Measurements from ENCODE around the gene IL1R2.

IL1R2 gene

DNA sequence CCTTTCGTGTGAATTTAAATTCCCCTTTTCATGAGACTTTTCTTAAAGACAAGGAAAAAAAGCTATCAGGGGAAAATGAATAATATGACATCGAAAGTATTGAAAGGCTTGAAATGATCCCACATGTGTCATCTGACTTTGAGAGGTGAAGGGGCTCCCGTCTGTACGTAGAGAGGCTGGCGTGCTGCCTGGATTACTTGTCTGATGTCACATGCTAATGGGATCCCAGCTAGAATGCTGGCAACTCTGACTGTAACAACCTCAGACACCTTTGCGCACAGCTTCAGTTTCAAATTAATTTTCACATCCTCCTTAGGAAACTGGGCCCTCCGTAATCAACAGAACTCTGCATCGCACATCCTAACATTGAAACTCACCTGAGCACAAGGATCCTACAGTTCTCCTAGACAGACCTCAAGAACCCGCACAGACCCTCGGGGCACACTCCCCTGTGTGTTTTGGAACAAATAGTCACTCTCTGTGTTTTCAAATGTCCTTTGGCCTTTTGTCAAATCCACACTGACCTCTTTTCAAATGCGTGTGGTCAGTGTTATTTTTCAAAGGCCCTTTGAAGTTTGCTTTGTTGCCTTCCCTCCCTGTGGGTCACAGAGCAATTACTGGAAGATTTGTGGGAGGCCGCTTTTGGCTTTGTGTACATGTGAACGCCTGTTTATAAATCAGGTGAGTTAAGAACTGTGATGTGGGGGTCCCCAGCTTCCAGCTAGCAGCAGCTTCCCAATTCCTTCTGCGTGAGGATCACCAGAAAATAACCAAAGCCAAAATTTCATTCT, 65.9 kb downstream of the IL1R2 start:
- H3K36me3 ChIP-seq: no peaks in the 10 kb centered on the region
- no peak for DNase-seq
- H3K4me3 ChIP-seq (ENCODE audit: low read depth, low read length): no peak overlapping the region
- no peaks in the 10 kb centered on the region for H3K4me1 ChIP-seq
- H3K9me3 ChIP-seq: no peaks in the 10 kb centered on the region
- H3K27me3 ChIP-seq: no peaks in the 10 kb centered on the region
- TF ChIP-seq, protein P1, sequence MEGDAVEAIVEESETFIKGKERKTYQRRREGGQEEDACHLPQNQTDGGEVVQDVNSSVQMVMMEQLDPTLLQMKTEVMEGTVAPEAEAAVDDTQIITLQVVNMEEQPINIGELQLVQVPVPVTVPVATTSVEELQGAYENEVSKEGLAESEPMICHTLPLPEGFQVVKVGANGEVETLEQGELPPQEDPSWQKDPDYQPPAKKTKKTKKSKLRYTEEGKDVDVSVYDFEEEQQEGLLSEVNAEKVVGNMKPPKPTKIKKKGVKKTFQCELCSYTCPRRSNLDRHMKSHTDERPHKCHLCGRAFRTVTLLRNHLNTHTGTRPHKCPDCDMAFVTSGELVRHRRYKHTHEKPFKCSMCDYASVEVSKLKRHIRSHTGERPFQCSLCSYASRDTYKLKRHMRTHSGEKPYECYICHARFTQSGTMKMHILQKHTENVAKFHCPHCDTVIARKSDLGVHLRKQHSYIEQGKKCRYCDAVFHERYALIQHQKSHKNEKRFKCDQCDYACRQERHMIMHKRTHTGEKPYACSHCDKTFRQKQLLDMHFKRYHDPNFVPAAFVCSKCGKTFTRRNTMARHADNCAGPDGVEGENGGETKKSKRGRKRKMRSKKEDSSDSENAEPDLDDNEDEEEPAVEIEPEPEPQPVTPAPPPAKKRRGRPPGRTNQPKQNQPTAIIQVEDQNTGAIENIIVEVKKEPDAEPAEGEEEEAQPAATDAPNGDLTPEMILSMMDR (IDR thresholded peaks at IDR 0.05; ENCODE audit: low read depth, low read length): no peak

DNA sequence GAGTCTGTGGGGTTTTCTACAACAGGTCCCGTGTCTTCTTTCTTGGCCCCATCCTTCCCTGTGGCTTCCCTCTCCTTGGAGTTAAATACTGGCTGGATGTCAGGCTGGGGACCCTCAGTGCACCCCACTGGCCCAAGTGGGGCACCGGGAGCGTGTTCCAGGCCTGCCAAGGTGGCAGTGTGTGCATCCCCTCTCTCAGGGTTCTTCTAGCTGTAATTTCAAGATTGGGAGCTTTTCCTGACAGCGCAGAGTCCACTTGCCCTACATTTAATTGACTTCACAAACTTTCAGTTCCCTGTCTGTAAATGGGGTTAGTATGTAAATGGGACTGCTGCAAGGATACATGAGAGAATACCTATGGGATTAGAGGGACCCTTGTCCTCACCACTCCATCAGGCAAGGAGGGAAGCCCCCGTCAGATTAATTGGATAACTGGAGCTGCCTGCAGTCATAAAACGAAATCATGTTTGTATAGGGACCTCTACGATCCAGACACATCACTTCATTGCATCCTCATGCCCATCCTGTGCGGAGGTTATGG, 66.6 kb downstream of the IL1R2 start:
- Histone ChIP-seq H3K4me3 (ENCODE audit: low read depth, low read length) (no peak overlapping the region), H3K9me3 (no peaks in the 10 kb centered on the region), H3K27me3 (no peaks in the 10 kb centered on the region), H3K4me1 (peaks cover 3% of the 10 kb centered on the region), H3K36me3 (no peaks in the 10 kb centered on the region)
- DNase-seq: no peak
- TF ChIP-seq, protein P1 (IDR thresholded peaks at IDR 0.05; ENCODE audit: low read depth, low read length): no peak

DNA sequence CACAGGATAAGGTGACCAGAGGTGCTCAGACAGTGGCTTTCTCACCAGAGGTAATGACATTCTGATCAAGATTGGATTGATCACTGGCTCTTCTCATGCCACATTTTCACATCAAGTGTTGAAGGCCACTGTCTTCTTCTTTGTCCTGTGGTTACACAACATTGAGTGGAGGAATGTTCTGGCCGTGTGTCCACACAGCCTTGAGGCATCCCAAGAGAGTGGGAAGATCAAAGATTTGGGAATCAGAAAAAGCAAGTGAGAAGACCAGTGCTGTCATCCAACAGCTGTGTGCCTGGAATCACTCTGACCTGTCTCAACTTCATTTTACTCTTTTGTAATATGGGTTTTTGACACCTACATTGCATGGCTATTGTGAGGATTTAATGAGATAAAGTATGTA, 67.4 kb downstream of the IL1R2 start:
- no peak for DNase-seq
- Histone ChIP-seq H3K9me3 (no peaks in the 10 kb centered on the region), H3K36me3 (no peaks in the 10 kb centered on the region), H3K27me3 (no peaks in the 10 kb centered on the region), H3K4me1 (peaks cover 10% of the 10 kb centered on the region), H3K4me3 (ENCODE audit: low read depth, low read length) (no peak overlapping the region)
- TF ChIP-seq, protein P1 (IDR thresholded peaks at IDR 0.05; ENCODE audit: low read depth, low read length): no peak

DNA sequence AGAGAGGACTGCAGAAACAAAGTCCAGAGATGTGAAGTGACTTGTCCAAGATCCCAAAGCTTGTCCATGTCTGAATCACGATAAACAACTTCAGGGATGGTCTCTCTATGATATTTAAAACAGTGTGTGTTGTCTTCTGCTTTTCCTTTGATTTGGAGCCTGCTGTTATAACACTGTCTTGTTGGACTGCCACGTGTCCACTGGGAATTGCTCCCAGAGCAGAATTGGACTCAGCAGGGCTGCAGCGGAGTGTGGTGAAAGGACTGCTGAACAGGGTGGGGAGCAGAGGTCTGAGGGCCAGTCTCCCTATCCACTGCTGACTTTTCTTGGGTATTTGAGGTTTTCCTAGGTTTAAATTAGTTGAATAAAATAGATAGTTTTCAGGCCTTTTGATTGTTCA, 68.3 kb downstream of the IL1R2 start:
- H3K4me1 ChIP-seq: peaks cover 12% of the 10 kb centered on the region
- no peaks in the 10 kb centered on the region for H3K27me3 ChIP-seq
- H3K36me3 ChIP-seq: no peaks in the 10 kb centered on the region
- no peak overlapping the region for H3K4me3 ChIP-seq (ENCODE audit: low read depth, low read length)
- no peak for DNase-seq
- TF ChIP-seq, protein P1 (IDR thresholded peaks at IDR 0.05; ENCODE audit: low read depth, low read length): no peak
- H3K9me3 ChIP-seq: no peaks in the 10 kb centered on the region

DNA sequence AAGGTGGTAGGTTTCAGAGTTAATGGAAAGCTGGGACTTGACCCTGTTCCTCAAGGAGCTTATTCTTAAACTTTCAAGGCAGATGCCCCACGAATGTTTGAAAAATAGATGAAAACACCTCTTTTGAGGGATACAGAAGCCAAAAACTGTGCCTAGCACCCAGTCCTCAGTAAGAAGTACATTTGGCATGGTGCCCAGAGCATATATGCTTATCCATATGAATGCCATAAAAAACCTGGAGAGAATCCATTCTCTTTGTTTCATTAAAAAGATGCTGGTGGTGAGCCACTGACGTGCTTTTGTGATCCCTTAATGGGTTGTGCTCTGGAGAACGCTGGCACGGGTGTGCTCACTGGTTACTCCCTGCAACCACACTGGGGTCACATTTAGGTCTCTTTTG, 69.0 kb downstream of the IL1R2 start:
- Histone ChIP-seq H3K27me3 (no peaks in the 10 kb centered on the region), H3K36me3 (no peaks in the 10 kb centered on the region), H3K9me3 (no peaks in the 10 kb centered on the region), H3K4me1 (peaks cover 14% of the 10 kb centered on the region), H3K4me3 (ENCODE audit: low read depth, low read length) (no peak overlapping the region)
- DNase-seq: no peak
- TF ChIP-seq, protein P1 (IDR thresholded peaks at IDR 0.05; ENCODE audit: low read depth, low read length): no peak

DNA sequence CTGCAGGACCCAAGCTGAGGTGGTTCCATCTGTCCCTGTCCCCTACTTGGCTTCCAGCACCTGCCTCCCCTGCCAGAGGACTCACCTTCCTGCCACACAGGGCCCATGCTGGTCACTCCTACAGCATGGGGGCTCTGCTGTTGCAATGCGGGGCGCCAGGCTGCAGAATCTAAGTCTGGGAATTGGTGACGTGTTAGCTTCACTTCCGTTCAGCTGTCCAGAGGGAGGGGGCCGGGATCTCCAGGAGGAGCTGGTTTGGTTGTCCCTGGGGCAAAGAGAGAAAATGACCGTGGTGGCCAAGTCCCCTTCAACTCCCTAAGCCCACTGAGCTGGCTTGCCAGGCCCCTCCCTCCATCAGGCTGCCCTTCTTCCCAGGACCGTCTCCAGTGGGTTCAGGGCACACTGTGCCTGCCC, 69.5 kb downstream of the IL1R2 start:
- Histone ChIP-seq H3K4me1 (peaks cover 14% of the 10 kb centered on the region), H3K4me3 (ENCODE audit: low read depth, low read length) (no peak overlapping the region), H3K9me3 (no peaks in the 10 kb centered on the region), H3K36me3 (no peaks in the 10 kb centered on the region), H3K27me3 (no peaks in the 10 kb centered on the region)
- TF ChIP-seq, protein P1 (IDR thresholded peaks at IDR 0.05; ENCODE audit: low read depth, low read length): no peak
- DNase-seq: no peak
